ENCODE measurements around the gene PLXDC1. TPM values are rescaled to one million over a fixed set of nuclear protein-coding genes. Genes with fewer than 3 reads are reported as not detected.
"Not testable (repeated sequence)": the region's sequence is repeated elsewhere in the genome, so short reads cannot be mapped to it uniquely, and the experiment has no call there.

The PLXDC1 gene
- total and polyA plus RNA-seq, 9 donors, result 11.6 to 58.6 (median 32.3) TPM

- Histone ChIP-seq H3K27me3 (no peaks in the 10 kb centered on the region), H3K9me3 (no peaks in the 10 kb centered on the region), H3K4me1 (ENCODE audit: insufficient read depth) (no peaks in the 10 kb centered on the region), H3K36me3 (no peaks in the 10 kb centered on the region), H3K27ac (no peak overlapping the region), H3K4me3 (no peak overlapping the region)
- intact Hi-C loops (cut with DNase I), result loop anchor here in 2 of 4 donors (5.0 to 10.0 kb wide), 2 partner anchors 54 to 66 kb away; no protein-coding TSS in a partner anchor
- 53 to 58% (median 55%) methylated on average over 5 of the region's 5 CpGs for WGBS, 3 donors
- TF ChIP-seq, protein P1, sequence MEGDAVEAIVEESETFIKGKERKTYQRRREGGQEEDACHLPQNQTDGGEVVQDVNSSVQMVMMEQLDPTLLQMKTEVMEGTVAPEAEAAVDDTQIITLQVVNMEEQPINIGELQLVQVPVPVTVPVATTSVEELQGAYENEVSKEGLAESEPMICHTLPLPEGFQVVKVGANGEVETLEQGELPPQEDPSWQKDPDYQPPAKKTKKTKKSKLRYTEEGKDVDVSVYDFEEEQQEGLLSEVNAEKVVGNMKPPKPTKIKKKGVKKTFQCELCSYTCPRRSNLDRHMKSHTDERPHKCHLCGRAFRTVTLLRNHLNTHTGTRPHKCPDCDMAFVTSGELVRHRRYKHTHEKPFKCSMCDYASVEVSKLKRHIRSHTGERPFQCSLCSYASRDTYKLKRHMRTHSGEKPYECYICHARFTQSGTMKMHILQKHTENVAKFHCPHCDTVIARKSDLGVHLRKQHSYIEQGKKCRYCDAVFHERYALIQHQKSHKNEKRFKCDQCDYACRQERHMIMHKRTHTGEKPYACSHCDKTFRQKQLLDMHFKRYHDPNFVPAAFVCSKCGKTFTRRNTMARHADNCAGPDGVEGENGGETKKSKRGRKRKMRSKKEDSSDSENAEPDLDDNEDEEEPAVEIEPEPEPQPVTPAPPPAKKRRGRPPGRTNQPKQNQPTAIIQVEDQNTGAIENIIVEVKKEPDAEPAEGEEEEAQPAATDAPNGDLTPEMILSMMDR (IDR thresholded peaks at IDR 0.05), result no peak
- no peak for TF ChIP-seq EP300 (IDR thresholded peaks at IDR 0.05)
- TF ChIP-seq POLR2A (IDR thresholded peaks at IDR 0.05), result no peak
- peak in 1 of 5 donors; percentile 3 for DNase-seq
Measured at GRCh38 chr17:39058524-39058923, 92.9 kb downstream of the PLXDC1 start.

DNA sequence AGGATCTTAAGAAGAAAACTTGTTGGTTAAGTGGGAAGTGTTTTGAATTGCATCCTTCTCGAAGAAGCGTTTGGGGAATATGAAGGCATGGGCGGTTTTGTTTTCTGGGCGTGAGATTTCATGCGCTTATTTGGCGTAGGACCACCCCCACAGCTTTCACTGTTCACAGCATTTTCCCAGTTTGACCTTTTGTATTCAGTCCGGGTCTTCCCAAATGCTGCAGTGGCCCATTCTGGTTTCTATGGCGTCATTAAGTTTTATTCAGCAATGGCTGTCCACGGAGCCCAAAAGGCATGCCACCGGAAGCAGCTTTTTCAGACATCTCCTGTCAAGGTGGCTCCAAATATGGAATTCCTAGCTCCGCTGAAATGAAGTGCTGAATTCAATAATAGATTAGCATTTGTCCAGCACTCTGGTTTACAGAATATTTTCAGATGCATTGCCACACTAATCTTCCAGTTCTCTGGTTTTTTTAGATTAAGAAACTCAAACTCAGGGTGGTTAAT lies 93.7 kb downstream of the PLXDC1 start:
- no peaks in the 10 kb centered on the region for H3K27me3 ChIP-seq
- TF ChIP-seq POLR2A (IDR thresholded peaks at IDR 0.05), result no peak
- TF ChIP-seq EP300 (IDR thresholded peaks at IDR 0.05), result no peak
- TF ChIP-seq, protein P1 (IDR thresholded peaks at IDR 0.05), result no peak
- H3K4me3 ChIP-seq, result no peak overlapping the region
- H3K9me3 ChIP-seq, result no peaks in the 10 kb centered on the region
- H3K27ac ChIP-seq, result peak overlapping the region in 1 of 2 donors; percentile 38
- intact Hi-C loops (cut with DNase I), result loop anchor here in 2 of 4 donors (1.0 to 10.0 kb wide), 3 partner anchors 47 to 65 kb away; no protein-coding TSS in a partner anchor
- WGBS, 3 donors, result 24 to 37% (median 33%) methylated on average over 11 of the region's 11 CpGs
- H3K4me1 ChIP-seq (ENCODE audit: insufficient read depth), result no peaks in the 10 kb centered on the region
- no peaks in the 10 kb centered on the region for H3K36me3 ChIP-seq
- peak in 2 of 5 donors; percentile 7 to 29 for DNase-seq

DNA sequence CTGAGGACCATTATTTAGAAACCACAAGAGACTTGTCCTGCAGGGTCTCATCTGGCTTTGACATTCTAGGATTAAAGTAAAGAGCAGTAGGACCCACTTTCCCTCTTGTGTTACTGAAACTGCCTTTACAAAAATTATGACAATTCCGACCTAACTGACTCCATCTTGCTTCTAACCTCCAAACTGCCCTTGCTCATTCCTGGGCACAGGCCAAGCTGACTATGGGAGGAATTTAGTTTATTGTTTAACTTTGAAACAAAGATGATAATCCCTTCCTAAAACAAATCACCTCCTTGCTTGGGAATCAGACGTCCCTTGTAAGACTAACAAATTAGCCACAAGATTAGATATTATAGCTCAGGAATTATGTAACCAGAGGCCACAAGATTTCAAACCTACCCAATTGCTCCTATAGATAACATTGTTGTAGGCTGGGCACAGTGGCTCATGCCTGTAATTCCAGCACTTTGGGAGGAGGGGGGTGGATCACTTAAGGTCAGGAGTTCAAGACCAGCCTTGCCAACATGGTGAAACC lies 97.3 kb downstream of the PLXDC1 start:
- Histone ChIP-seq H3K27ac (no peak overlapping the region), H3K4me1 (ENCODE audit: insufficient read depth) (no peaks in the 10 kb centered on the region), H3K9me3 (no peaks in the 10 kb centered on the region), H3K4me3 (no peak overlapping the region), H3K36me3 (no peaks in the 10 kb centered on the region), H3K27me3 (no peaks in the 10 kb centered on the region)
- 7 to 20% (median 14%) methylated on average over 2 of the region's 2 CpGs for WGBS, 3 donors
- intact Hi-C loops (cut with DNase I), result loop anchor here in 1 of 4 donors (10.0 kb wide), 1 partner anchor 49 kb away; no protein-coding TSS in a partner anchor
- TF ChIP-seq EP300 (IDR thresholded peaks at IDR 0.05), result no peak
- no peak for TF ChIP-seq POLR2A (IDR thresholded peaks at IDR 0.05)
- TF ChIP-seq, protein P1 (IDR thresholded peaks at IDR 0.05), result no peak
- DNase-seq, result peak in 1 of 5 donors; percentile 4

DNA sequence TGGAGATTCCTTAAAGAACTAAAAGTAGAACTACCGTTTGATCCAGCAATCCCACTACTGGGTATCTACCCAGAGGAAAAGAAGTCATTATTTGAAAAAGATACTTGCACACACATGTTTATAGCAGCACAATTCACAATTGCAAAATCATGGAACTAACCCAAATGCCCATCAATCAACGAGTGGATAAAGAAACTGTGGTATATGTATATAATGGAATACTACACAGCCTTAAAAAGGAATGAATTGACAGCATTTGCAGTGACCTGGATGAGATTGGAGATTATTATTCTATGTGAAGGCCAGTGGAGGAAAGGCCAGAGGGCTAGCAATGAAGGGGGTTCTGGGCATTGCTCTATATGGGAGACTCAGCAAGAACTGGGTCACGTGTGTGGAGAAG lies 99.0 kb downstream of the PLXDC1 start:
- H3K4me1 ChIP-seq (ENCODE audit: insufficient read depth); H3K27me3 ChIP-seq; H3K27ac ChIP-seq; H3K36me3 ChIP-seq; H3K4me3 ChIP-seq; H3K9me3 ChIP-seq; DNase-seq: not testable (repeated sequence)
- intact Hi-C loops (cut with DNase I), result loop anchor here in 1 of 4 donors (10.0 kb wide), 1 partner anchor 48 kb away; no protein-coding TSS in a partner anchor
- WGBS, 3 donors, result 87 to 90% (median 89%) methylated on average over 3 of the region's 3 CpGs

DNA sequence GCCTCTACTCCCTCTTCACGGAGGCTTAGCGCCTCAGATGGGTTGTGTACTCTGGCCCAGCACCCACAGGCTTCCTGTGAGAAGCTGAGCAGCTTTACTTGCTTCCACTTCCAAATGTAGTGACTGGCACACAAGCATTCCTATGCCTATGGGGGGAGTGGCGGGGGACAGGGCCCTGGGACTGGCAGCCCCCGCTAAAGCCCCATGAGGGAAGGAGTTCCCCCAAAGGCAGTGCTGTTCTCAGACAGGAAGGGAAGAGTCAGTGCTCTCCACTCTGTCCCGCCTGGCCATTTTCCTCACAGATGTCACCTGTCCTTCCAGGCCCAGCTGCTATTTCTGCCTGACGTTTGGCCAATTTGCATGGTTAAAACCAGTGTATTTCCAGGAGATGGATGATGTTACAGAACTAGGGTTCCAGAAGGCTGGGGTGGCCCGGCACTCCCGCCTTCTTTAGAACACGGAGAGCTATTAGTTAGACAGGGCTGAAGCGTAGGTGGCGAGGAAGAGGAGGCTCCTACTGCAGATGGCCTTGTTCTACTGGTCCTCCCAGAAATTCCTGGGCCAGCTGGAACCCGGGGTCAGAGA lies 100.3 kb downstream of the PLXDC1 start:
- TF ChIP-seq EP300 (IDR thresholded peaks at IDR 0.05), result no peak
- TF ChIP-seq, protein P1 (IDR thresholded peaks at IDR 0.05), result no peak
- no peak for TF ChIP-seq POLR2A (IDR thresholded peaks at IDR 0.05)
- 80 to 91% (median 88%) methylated on average over 12 of the region's 12 CpGs for WGBS, 3 donors
- DNase-seq, result peak in 1 of 5 donors; percentile 8
- Histone ChIP-seq H3K4me3 (no peak overlapping the region), H3K36me3 (no peaks in the 10 kb centered on the region), H3K27me3 (no peaks in the 10 kb centered on the region), H3K27ac (no peak overlapping the region), H3K9me3 (peaks cover 0 to 4% of the 10 kb centered on the region in 2 donors), H3K4me1 (ENCODE audit: insufficient read depth) (no peaks in the 10 kb centered on the region)
- intact Hi-C loops (cut with DNase I), result loop anchor here in 1 of 4 donors (10.0 kb wide), 1 partner anchor 46 kb away; no protein-coding TSS in a partner anchor
